ENCODE measurements around the gene OTX2. TPM values are rescaled to one million over a fixed set of nuclear protein-coding genes. Genes with fewer than 3 reads are reported as not detected.
A peak's percentile ranks its signal among the peaks of the same experiment; 100 is the strongest.

The OTX2 gene
- total RNA-seq, 2 donors from 2014 or later: 321 to 348 TPM

DNA sequence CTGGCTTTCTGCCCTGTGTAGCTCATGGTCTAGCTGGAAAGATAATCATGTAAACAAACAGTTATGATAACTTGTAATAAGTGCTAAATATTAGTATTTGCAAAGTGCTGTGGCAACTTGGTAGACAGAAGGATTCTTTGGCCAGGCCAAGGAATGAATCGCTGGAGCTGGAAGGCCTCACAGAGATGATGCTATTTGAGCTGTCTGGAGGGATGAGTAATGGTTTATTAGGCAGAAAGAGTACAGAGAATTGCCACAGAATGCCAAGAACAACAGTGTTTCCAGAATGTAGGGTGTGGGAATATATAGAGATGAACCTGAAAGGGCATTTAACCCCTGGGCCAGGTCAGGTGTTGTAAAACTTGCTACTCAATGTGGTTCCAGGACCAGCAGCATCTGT lies 27.6 kb downstream of the OTX2 start:
- no peak overlapping the region for H3K4me3 Mint-ChIP-seq
- H3K4me1 ChIP-seq (ENCODE audit: control insufficient read depth, insufficient read depth, low read length): peaks cover 6% of the 10 kb centered on the region
- no peak overlapping the region for H3K9ac ChIP-seq (ENCODE audit: extremely low read depth, low read length, poor library complexity, severe bottlenecking)
- H3K27me3 Mint-ChIP-seq (ENCODE audit: insufficient read depth): no peaks in the 10 kb centered on the region
- no peaks in the 10 kb centered on the region for H3K27me3 ChIP-seq (ENCODE audit: control insufficient read depth, insufficient read depth, low read length, poor library complexity, severe bottlenecking)
- peaks cover 4% of the 10 kb centered on the region for H3K4me1 Mint-ChIP-seq
- no peak for DNase-seq
- no peaks in the 10 kb centered on the region for H3K36me3 Mint-ChIP-seq (ENCODE audit: low read depth)
- no peak overlapping the region for H3K27ac ChIP-seq (ENCODE audit: low read depth, low read length)
- no peaks in the 10 kb centered on the region for H3K9me3 ChIP-seq (ENCODE audit: control insufficient read depth, low read length)
- H3K9me3 Mint-ChIP-seq: no peaks in the 10 kb centered on the region
- no peak overlapping the region for H3K27ac Mint-ChIP-seq
- H3K36me3 ChIP-seq (ENCODE audit: control insufficient read depth, insufficient read depth, low read length): no peaks in the 10 kb centered on the region
- TF ChIP-seq, protein P1, sequence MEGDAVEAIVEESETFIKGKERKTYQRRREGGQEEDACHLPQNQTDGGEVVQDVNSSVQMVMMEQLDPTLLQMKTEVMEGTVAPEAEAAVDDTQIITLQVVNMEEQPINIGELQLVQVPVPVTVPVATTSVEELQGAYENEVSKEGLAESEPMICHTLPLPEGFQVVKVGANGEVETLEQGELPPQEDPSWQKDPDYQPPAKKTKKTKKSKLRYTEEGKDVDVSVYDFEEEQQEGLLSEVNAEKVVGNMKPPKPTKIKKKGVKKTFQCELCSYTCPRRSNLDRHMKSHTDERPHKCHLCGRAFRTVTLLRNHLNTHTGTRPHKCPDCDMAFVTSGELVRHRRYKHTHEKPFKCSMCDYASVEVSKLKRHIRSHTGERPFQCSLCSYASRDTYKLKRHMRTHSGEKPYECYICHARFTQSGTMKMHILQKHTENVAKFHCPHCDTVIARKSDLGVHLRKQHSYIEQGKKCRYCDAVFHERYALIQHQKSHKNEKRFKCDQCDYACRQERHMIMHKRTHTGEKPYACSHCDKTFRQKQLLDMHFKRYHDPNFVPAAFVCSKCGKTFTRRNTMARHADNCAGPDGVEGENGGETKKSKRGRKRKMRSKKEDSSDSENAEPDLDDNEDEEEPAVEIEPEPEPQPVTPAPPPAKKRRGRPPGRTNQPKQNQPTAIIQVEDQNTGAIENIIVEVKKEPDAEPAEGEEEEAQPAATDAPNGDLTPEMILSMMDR (conservative IDR thresholded peaks at IDR 0.05): no peak
- H3K4me3 ChIP-seq (ENCODE audit: low read length): no peak overlapping the region
- WGBS, 2 experiments (ENCODE audit: insufficient coverage in 1 of 2, insufficient read length in 1 of 2): 94 to 100% methylated on average over 1 of the region's 1 CpG

DNA sequence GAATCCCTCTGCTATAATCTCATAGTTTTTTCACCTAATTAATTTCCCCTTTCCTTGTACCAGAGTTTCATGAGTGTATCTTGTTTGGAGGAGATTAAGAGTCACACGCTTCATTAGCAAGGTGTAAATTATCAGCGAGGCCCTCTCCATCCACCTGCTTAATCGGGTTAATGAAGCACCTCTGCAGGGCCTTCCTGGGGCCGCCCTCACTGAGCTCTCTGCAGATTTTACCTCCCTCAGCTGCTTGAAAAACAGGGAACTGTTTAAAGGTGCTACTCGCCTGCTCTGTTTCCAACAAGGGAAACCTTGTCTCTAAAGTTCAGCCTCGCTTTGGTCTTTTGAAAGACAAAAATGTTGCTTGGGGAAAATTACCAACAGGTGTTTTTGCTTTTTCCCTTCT lies 35.8 kb downstream of the OTX2 start:
- Mint-ChIP-seq H3K9me3 (no peaks in the 10 kb centered on the region), H3K27me3 (ENCODE audit: insufficient read depth) (no peaks in the 10 kb centered on the region), H3K4me3 (no peak overlapping the region), H3K27ac (no peak overlapping the region), H3K36me3 (ENCODE audit: low read depth) (no peaks in the 10 kb centered on the region), H3K4me1 (peaks cover 33% of the 10 kb centered on the region)
- H3K9ac ChIP-seq (ENCODE audit: extremely low read depth, low read length, poor library complexity, severe bottlenecking): no peak overlapping the region
- no peaks in the 10 kb centered on the region for H3K36me3 ChIP-seq (ENCODE audit: control insufficient read depth, insufficient read depth, low read length)
- H3K4me3 ChIP-seq (ENCODE audit: low read length): no peak overlapping the region
- 45 to 54% methylated on average over 6 of the region's 6 CpGs for WGBS, 2 experiments (ENCODE audit: insufficient coverage in 1 of 2, insufficient read length in 1 of 2)
- H3K9me3 ChIP-seq (ENCODE audit: control insufficient read depth, low read length): no peaks in the 10 kb centered on the region
- peaks cover 25% of the 10 kb centered on the region for H3K4me1 ChIP-seq (ENCODE audit: control insufficient read depth, insufficient read depth, low read length)
- H3K27ac ChIP-seq (ENCODE audit: low read depth, low read length): no peak overlapping the region
- DNase-seq: peak; percentile 59
- H3K27me3 ChIP-seq (ENCODE audit: control insufficient read depth, insufficient read depth, low read length, poor library complexity, severe bottlenecking): no peaks in the 10 kb centered on the region
- TF ChIP-seq, protein P1 (conservative IDR thresholded peaks at IDR 0.05): no peak

DNA sequence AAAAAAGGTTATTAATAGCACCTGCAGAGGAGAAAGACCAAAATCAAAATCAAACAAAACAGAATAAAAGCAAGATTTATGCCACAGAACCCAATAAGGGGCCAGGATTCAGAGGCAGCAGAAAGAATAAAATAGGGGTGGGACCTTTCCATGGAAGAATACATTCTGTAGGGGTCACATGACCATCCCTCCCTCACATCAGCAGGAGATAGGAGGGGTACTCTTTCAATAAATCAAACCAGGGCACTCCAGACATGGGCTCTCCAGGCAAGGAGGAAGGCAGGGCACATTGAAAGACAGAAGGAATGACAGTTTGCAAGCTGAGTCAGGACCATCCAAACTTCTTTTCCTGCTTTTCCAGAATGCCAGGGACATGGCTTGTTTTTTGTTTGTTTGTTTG lies 39.8 kb downstream of the OTX2 start:
- H3K4me1 ChIP-seq (ENCODE audit: control insufficient read depth, insufficient read depth, low read length): peaks cover 15% of the 10 kb centered on the region
- no peak for DNase-seq
- no peak overlapping the region for H3K27ac Mint-ChIP-seq
- no peaks in the 10 kb centered on the region for H3K27me3 ChIP-seq (ENCODE audit: control insufficient read depth, insufficient read depth, low read length, poor library complexity, severe bottlenecking)
- H3K36me3 Mint-ChIP-seq (ENCODE audit: low read depth): no peaks in the 10 kb centered on the region
- no peaks in the 10 kb centered on the region for H3K27me3 Mint-ChIP-seq (ENCODE audit: insufficient read depth)
- no peaks in the 10 kb centered on the region for H3K36me3 ChIP-seq (ENCODE audit: control insufficient read depth, insufficient read depth, low read length)
- H3K9me3 ChIP-seq (ENCODE audit: control insufficient read depth, low read length): no peaks in the 10 kb centered on the region
- peaks cover 17% of the 10 kb centered on the region for H3K4me1 Mint-ChIP-seq
- TF ChIP-seq, protein P1 (conservative IDR thresholded peaks at IDR 0.05): no peak
- H3K4me3 Mint-ChIP-seq: no peak overlapping the region
- H3K4me3 ChIP-seq (ENCODE audit: low read length): no peak overlapping the region
- no peak overlapping the region for H3K27ac ChIP-seq (ENCODE audit: low read depth, low read length)
- H3K9me3 Mint-ChIP-seq: no peaks in the 10 kb centered on the region
- H3K9ac ChIP-seq (ENCODE audit: extremely low read depth, low read length, poor library complexity, severe bottlenecking): no peak overlapping the region
